H7 (cell line): Measurements from ENCODE around the gene NFIB. TPM values are rescaled to one million over a fixed set of nuclear protein-coding genes. Genes with fewer than 3 reads are reported as not detected.

Experiments
- DNase-seq: peaks from one replicate; pipeline ENCODE4 v3.0.0; 2012
- H3K27me3 ChIP-seq: 2 replicates; pipeline ENCODE4 v1.6.0; 2011; ENCODE audit warnings: mild to moderate bottlenecking, low read length; ENCODE audit not compliant: control insufficient read depth, insufficient read depth
- H3K36me3 ChIP-seq: replicated peaks from 2 replicates; pipeline ENCODE4 v1.5.1; 2011; ENCODE audit warnings: low read length; ENCODE audit not compliant: control insufficient read depth, insufficient read depth
- H3K4me3 ChIP-seq: 2 replicates; pipeline ENCODE4 v1.5.1; 2011; ENCODE audit warnings: low read depth, mild to moderate bottlenecking, control low read depth, low read length, moderate library complexity; ENCODE audit not compliant: insufficient read depth
- total RNA-seq: library from RNA; depleted of rRNA; stranded (reverse); fragments of >200 nt; shearing (Covaris generic); gene quantifications from 2 replicates; pipeline ENCODE4 v1.2.3, GENCODE V29; 2014

NFIB gene
- total RNA-seq, 1 experiment from 2014 or later = 5.0 TPM

- DNase-seq = no peak
- Histone ChIP-seq H3K4me3 (no peak overlapping the region), H3K36me3 (no peaks in the 10 kb centered on the region), H3K27me3 (peaks cover 40% of the 10 kb centered on the region)
These were observed 5.1 kb upstream of the NFIB start for GRCh38 chr9:14318934-14319580.

- H3K27me3 ChIP-seq = peaks cover 33% of the 10 kb centered on the region
- no peak overlapping the region for H3K4me3 ChIP-seq
- H3K36me3 ChIP-seq = no peaks in the 10 kb centered on the region
- DNase-seq = no peak
These were observed 4.4 kb upstream of the NFIB start for GRCh38 chr9:14318361-14318760.

- Histone ChIP-seq H3K4me3 (no peak overlapping the region), H3K27me3 (peaks cover 33% of the 10 kb centered on the region), H3K36me3 (no peaks in the 10 kb centered on the region)
- DNase-seq = no peak
These were observed 3.9 kb upstream of the NFIB start for GRCh38 chr9:14317667-14318320.

DNA sequence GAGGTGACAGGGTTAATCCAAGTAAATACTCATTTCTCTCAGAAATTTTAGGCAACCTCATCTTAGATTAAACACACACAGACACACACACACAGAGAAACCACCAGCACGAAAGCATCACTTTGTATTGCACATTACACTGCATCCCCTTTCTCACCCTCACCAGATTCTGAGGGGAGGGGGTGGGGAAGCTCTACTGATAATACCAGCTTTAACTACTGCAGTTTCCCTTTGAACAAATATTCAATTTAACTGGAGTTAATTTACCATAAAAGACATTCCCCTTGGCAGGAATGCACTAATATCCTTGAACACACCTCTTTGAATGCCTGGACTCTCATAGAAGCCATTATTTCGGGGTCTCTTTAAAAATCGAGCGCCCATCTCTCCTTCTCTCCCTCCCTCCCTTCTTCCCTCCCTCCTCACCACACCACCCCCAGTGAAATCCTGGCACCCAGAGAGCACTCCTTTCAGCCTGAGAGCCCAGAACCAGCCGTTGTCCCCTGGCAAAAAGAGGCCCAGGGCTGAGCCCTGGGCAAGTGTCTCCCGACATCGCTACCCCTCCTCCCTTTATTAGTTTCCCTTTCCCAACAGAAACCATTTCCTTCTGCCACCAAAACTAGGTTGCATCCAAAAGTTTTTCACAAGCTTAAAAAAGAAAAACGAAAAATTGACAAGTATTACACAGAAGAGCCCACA, 2.8 kb upstream of the NFIB start:
- Histone ChIP-seq H3K4me3 (peak overlapping the region; percentile 83), H3K27me3 (peaks cover 42% of the 10 kb centered on the region), H3K36me3 (no peaks in the 10 kb centered on the region)
- peak; percentile 45 for DNase-seq

- peak; percentile 73 for DNase-seq
- Histone ChIP-seq H3K36me3 (no peaks in the 10 kb centered on the region), H3K4me3 (peak overlapping the region; percentile 83), H3K27me3 (peaks cover 42% of the 10 kb centered on the region)
These were observed 2.1 kb upstream of the NFIB start for GRCh38 chr9:14315875-14316601.

GRCh38 chr9:14314929-14315874, 1.3 kb upstream of the NFIB start:
- H3K36me3 ChIP-seq = no peaks in the 10 kb centered on the region
- H3K27me3 ChIP-seq = peaks cover 35% of the 10 kb centered on the region
- peak; percentile 92 for DNase-seq
- peak overlapping the region; percentile 83 for H3K4me3 ChIP-seq

- peak; percentile 82 for DNase-seq
- peak overlapping the region; percentile 83 for H3K4me3 ChIP-seq
- H3K36me3 ChIP-seq = no peaks in the 10 kb centered on the region
- peaks cover 33% of the 10 kb centered on the region for H3K27me3 ChIP-seq
These were observed 535 bp upstream of the NFIB start for GRCh38 chr9:14314424-14314928.

DNA sequence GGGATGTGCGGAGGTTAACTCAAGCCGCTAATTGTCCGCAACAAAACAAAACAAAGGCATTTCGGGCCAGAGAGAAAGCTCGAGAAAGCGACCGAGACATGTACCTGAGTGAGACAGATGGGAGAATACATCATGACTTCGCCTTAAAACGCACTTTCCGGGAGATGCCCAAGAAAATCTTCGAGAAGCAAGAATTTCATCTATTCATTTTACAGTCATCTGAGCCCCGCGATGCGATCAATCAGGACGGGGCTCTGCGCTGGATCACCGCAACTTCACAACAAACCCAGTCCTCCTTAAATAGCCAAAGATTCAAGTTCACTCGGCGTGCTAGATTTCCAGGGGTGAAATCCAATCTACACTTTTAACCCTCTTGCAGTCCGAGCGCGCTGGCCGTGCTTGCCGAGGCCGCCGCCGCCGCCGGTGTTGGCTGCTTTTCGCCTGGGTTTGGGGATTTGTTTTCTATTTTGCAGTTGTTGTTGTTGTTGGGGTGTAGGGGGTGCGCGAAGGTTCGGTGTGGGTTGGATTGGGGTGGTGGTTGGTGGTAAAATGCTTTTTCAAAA, 482 bp downstream of the NFIB start:
- Histone ChIP-seq H3K4me3 (peak overlapping the region; percentile 83), H3K27me3 (peaks cover 32% of the 10 kb centered on the region), H3K36me3 (no peaks in the 10 kb centered on the region)
- DNase-seq = peak; percentile 60

- Histone ChIP-seq H3K36me3 (no peaks in the 10 kb centered on the region), H3K4me3 (peak overlapping the region; percentile 83), H3K27me3 (peaks cover 26% of the 10 kb centered on the region)
- DNase-seq = peak; percentile 73
These were observed 1.1 kb downstream of the NFIB start for GRCh38 chr9:14312719-14313377.

DNA sequence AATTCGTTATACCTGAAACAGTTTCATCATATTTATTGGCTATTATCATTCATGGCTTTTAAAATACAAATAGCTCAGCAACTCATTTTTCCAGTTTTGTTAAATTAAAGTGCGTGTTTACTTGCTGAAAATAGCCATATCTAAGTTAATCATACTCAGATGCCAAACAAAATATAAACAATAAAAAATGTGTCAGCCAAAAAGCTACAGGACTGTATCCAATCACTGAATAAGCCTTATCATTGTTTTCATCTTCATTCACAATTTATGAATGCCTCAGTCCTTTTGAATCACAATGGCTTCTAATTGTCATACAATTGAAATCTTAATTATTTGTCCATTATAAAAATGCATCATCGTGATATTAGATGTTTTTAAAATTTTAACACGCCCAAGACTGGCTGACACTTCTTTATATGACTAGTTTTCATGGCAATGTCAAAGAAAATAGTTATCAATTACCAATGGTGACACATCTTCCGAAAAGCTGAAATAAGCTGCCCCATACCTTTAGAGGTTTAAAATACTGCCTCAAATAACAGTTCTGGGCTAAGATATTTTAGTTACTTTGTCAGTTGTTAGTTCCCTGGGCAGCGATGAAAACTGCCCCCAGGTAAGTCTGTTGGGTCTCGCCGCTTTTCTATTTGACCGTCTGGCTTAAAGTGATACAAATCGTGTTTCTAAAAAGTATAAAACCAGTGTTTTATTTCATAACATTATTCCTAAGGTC, 1.8 kb downstream of the NFIB start:
- Histone ChIP-seq H3K4me3 (peak overlapping the region; percentile 83), H3K36me3 (no peaks in the 10 kb centered on the region), H3K27me3 (peaks cover 19% of the 10 kb centered on the region)
- no peak for DNase-seq

GRCh38 chr9:14311171-14311949, 2.6 kb downstream of the NFIB start:
- no peak for DNase-seq

DNA sequence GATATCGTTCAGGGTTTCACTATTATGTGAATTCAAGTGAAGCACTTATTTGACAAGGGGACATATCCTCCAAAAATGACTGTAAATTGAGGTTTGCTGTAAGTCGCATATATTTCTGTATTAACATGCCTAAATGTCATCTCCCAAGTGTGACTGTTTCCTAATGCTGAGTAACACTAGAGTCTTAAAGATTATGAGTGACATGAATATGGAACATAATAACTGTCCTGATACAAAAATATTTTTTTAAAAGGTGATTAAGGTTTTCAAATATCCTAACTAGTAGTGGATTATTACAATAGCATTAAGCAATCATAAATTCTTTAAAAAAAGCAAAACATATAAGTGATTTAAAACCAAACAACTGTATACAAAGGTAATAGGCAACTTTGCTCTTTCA, 3.6 kb downstream of the NFIB start:
- Histone ChIP-seq H3K4me3 (no peak overlapping the region), H3K27me3 (peaks cover 18% of the 10 kb centered on the region), H3K36me3 (no peaks in the 10 kb centered on the region)
- no peak for DNase-seq

More at GRCh38 chr9:14311171-14311949, 2.6 kb downstream of the NFIB start:
- no peaks in the 10 kb centered on the region for H3K36me3 ChIP-seq
- no peak overlapping the region; the same call in 1 of the 2 replicates for H3K4me3 ChIP-seq
- H3K27me3 ChIP-seq = peaks cover 18% of the 10 kb centered on the region
